H9 (cell line): ENCODE results near the gene NAE1. TPM values are rescaled to one million over a fixed set of nuclear protein-coding genes. Genes with fewer than 3 reads are reported as not detected.

ENCODE experiments used
- DNase-seq: peaks from one replicate; pipeline ENCODE4 v3.0.0-alpha.2; 2017
- H2AFZ ChIP-seq: one replicate; pipeline ENCODE4 v1.6.1; 2013; ENCODE audit warnings: mild to moderate bottlenecking, low read length, control low read depth, moderate library complexity
- H2AK5ac ChIP-seq: 2 replicates; pipeline ENCODE4 v1.6.1; 2013; ENCODE audit warnings: low read length, control low read depth, mixed read lengths; ENCODE audit not compliant: insufficient read length
- H2BK120ac ChIP-seq: one replicate; pipeline ENCODE4 v1.6.1; 2013; ENCODE audit warnings: low read depth, mild to moderate bottlenecking, low read length, control low read depth, inconsistent platforms; ENCODE audit not compliant: poor library complexity, severe bottlenecking
- H2BK12ac ChIP-seq: 2 replicates; pipeline ENCODE4 v1.6.1; 2013; ENCODE audit warnings: low read length, control low read depth, mixed read lengths, low read depth; ENCODE audit not compliant: insufficient read length
- H2BK15ac ChIP-seq: 2 replicates; pipeline ENCODE4 v1.6.1; 2013; ENCODE audit warnings: low read depth, low read length, control low read depth
- H2BK20ac ChIP-seq: one replicate; pipeline ENCODE4 v1.6.1; 2013; ENCODE audit warnings: low read depth, mild to moderate bottlenecking, low read length, control low read depth, inconsistent platforms; ENCODE audit not compliant: poor library complexity, severe bottlenecking
- H2BK5ac ChIP-seq: 2 replicates; pipeline ENCODE4 v1.6.1; 2013; ENCODE audit warnings: low read length, control low read depth, mixed read lengths; ENCODE audit not compliant: insufficient read length
- H3K14ac ChIP-seq: 2 replicates; pipeline ENCODE4 v1.6.1; 2013; ENCODE audit warnings: low read length, control low read depth; ENCODE audit not compliant: insufficient read depth
- H3K18ac ChIP-seq: 2 replicates; pipeline ENCODE4 v1.6.1; 2013; ENCODE audit warnings: low read depth, mild to moderate bottlenecking, mixed read lengths, low read length, control low read depth; ENCODE audit not compliant: insufficient read length
- H3K23ac ChIP-seq: 2 replicates; pipeline ENCODE4 v1.6.1; 2013; ENCODE audit warnings: low read length, control low read depth, mixed read lengths, low read depth; ENCODE audit not compliant: insufficient read length
- H3K23me2 ChIP-seq: 2 replicates; pipeline ENCODE4 v1.6.1; 2013; ENCODE audit warnings: low read depth, mild to moderate bottlenecking, mixed read lengths, low read length, control low read depth; ENCODE audit not compliant: insufficient read length, poor library complexity, severe bottlenecking
- H3K27ac ChIP-seq: 2 replicates; pipeline ENCODE4 v1.5.1; 2013; ENCODE audit warnings: low read length, control low read depth, mixed read lengths, low read depth; ENCODE audit not compliant: insufficient read length
- H3K27me3 ChIP-seq: 2 replicates; pipeline ENCODE4 v1.6.1; 2013; ENCODE audit warnings: low read length, control low read depth, inconsistent platforms; ENCODE audit not compliant: insufficient read depth
- H3K4ac ChIP-seq: 2 replicates; pipeline ENCODE4 v1.6.1; 2013; ENCODE audit warnings: low read depth, mild to moderate bottlenecking, control low read depth, inconsistent platforms, low read length, moderate library complexity
- H3K4me1 ChIP-seq: 2 replicates; pipeline ENCODE4 v1.6.1; 2013; ENCODE audit warnings: low read length, control low read depth, inconsistent platforms; ENCODE audit not compliant: insufficient read depth
- H3K4me2 ChIP-seq: 2 replicates; pipeline ENCODE4 v1.6.1; 2013; ENCODE audit warnings: low read length, control low read depth, mixed read lengths; ENCODE audit not compliant: insufficient read length, insufficient read depth
- H3K56ac ChIP-seq: 2 replicates; pipeline ENCODE4 v1.6.1; 2013; ENCODE audit warnings: low read depth, mild to moderate bottlenecking, mixed read lengths, low read length, control low read depth; ENCODE audit not compliant: insufficient read length
- H3K79me1 ChIP-seq: 2 replicates; pipeline ENCODE4 v1.6.1; 2013; ENCODE audit warnings: low read depth, mild to moderate bottlenecking, moderate library complexity, low read length, control low read depth, inconsistent platforms; ENCODE audit not compliant: insufficient read depth, poor library complexity, severe bottlenecking
- H3K79me2 ChIP-seq: 2 replicates; pipeline ENCODE4 v1.6.1; 2013; ENCODE audit warnings: low read length, control low read depth, inconsistent platforms; ENCODE audit not compliant: insufficient read depth
- H3K9ac ChIP-seq: 2 replicates; pipeline ENCODE4 v1.6.1; 2013; ENCODE audit warnings: low read length, control low read depth, mixed read lengths; ENCODE audit not compliant: insufficient read length; ENCODE audit errors: extremely low read depth
- H3K9me3 ChIP-seq: one replicate; pipeline ENCODE4 v1.6.1; 2013; ENCODE audit warnings: low read depth, low read length, inconsistent platforms; ENCODE audit not compliant: control insufficient read depth
- H3T11ph ChIP-seq: one replicate; pipeline ENCODE4 v1.6.1; 2013; ENCODE audit warnings: mild to moderate bottlenecking, low read length, control low read depth, inconsistent platforms
- H4K20me1 ChIP-seq: one replicate; pipeline ENCODE4 v1.6.1; 2013; ENCODE audit not compliant: control insufficient read depth, insufficient read length, insufficient read depth
- H4K5ac ChIP-seq: 2 replicates; pipeline ENCODE4 v1.6.1; 2013; ENCODE audit warnings: low read depth, mild to moderate bottlenecking, mixed read lengths, low read length, control low read depth; ENCODE audit not compliant: insufficient read length
- H4K8ac ChIP-seq: replicated peaks from 2 replicates; pipeline ENCODE4 v1.6.1; 2013; ENCODE audit warnings: low read length, control low read depth, mixed read lengths, low read depth; ENCODE audit not compliant: insufficient read length
- H4K91ac ChIP-seq: 2 replicates; pipeline ENCODE4 v1.6.1; 2013; ENCODE audit warnings: low read depth, mild to moderate bottlenecking, moderate library complexity, mixed read lengths, low read length, control low read depth; ENCODE audit not compliant: insufficient read length
- H3K27ac Mint-ChIP-seq, 3 experiments: 2 replicates in 2 of 3; 3 replicates in 1 of 3; pipeline ENCODE4 v1.8.0; 2020 to 2021; ENCODE audit warnings: mixed read lengths in 3 of 3, mild to moderate bottlenecking in 1 of 3, moderate library complexity in 1 of 3
- H3K27me3 Mint-ChIP-seq: 2 replicates; pipeline ENCODE4 v1.8.0; 2021; ENCODE audit warnings: low read depth, mild to moderate bottlenecking, moderate library complexity, mixed read lengths
- H3K36me3 Mint-ChIP-seq, 3 experiments: 2 replicates in 2 of 3; 3 replicates in 1 of 3; pipeline ENCODE4 v1.8.0; 2020 to 2021; ENCODE audit warnings: low read depth in 3 of 3, mixed read lengths in 3 of 3; ENCODE audit not compliant: insufficient read depth in 1 of 3
- H3K4me1 Mint-ChIP-seq, 2 experiments: 2 replicates each; pipeline ENCODE4 v1.8.0; 2020; ENCODE audit warnings: mixed read lengths in 2 of 2
- H3K4me3 Mint-ChIP-seq, 2 experiments: 2 replicates in 1 of 2; 3 replicates in 1 of 2; pipeline ENCODE4 v1.8.0; 2020 to 2021; ENCODE audit warnings: mild to moderate bottlenecking in 2 of 2, mixed read lengths in 2 of 2, moderate library complexity in 1 of 2
- H3K9me3 Mint-ChIP-seq, 2 experiments: 2 replicates in 1 of 2; 3 replicates in 1 of 2; pipeline ENCODE4 v1.8.0; 2020; ENCODE audit warnings: mild to moderate bottlenecking in 2 of 2, mixed read lengths in 2 of 2, moderate library complexity in 1 of 2
- WGBS: extraction: QIAGEN DNeasy Blood & Tissue Kit; methylation state at CpG from one replicate; pipeline ENCODE4 v1.1.7; 2013; ENCODE audit warnings: missing lambda C conversion rate, low lambda C conversion rate, mixed read lengths; ENCODE audit not compliant: insufficient read length; ENCODE audit errors: extremely low coverage; 5-methylcytosine and 5-hydroxymethylcytosine counted together
- total RNA-seq: library from RNA; stranded (reverse); gene quantifications from 2 replicates; pipeline ENCODE4 v1.2.1, GENCODE V29; 2021
- TF ChIP-seq, protein P1 (sequence below): fragments of 200-600 bp; sonication (generic); conservative IDR thresholded peaks from 3 replicates; pipeline ENCODE4 v1.8.0; 2021; ENCODE audit warnings: antibody characterized with exemption, mild to moderate bottlenecking

Gene NAE1
- total RNA-seq, 1 experiment from 2014 or later: 144 TPM

DNA sequence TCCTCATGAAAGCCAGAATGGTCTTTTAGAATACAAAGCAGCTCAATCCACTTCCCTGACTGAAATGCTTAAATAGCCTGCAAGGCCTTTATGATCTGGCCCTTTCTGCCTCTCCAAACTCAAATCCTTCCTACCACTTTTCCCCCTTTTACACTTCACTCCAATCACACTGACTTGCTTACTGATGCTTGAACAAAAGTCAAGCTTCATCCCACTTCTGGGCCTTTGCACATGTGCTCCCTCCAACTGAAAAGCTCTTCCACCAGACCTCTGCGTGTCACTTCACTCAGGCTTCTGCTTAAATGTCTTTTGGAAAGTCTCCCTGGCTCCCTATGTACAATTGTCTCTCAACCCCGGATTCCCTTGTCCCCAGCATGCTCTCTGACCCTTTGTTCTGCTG, 16.0 kb downstream of the NAE1 start:
- H2BK12ac ChIP-seq: no peak overlapping the region
- H3K4me1 ChIP-seq: no peaks in the 10 kb centered on the region
- no peaks in the 10 kb centered on the region for H4K20me1 ChIP-seq
- no peak overlapping the region for H2BK15ac ChIP-seq
- Mint-ChIP-seq H3K27ac (no peak overlapping the region), H3K36me3 (peaks cover 48 to 89% (median 87%) of the 10 kb centered on the region in 3 experiments; a peak in 6 of 7 replicates), H3K9me3 (no peaks in the 10 kb centered on the region), H3K4me3 (no peak overlapping the region), H3K27me3 (no peaks in the 10 kb centered on the region), H3K4me1 (no peaks in the 10 kb centered on the region)
- H3K23ac ChIP-seq: no peak overlapping the region
- no peak overlapping the region for H3K14ac ChIP-seq
- H3K27ac ChIP-seq: no peak overlapping the region
- no peak overlapping the region for H4K5ac ChIP-seq
- H3K27me3 ChIP-seq: no peaks in the 10 kb centered on the region
- no peak overlapping the region for H2BK120ac ChIP-seq
- H2BK20ac ChIP-seq: no peak overlapping the region
- H3K4me2 ChIP-seq: no peak overlapping the region
- H3K79me1 ChIP-seq: no peaks in the 10 kb centered on the region
- WGBS: no CpG with 5 or more reads among the region's 2 CpGs
- DNase-seq: no peak
- H2BK5ac ChIP-seq: no peak overlapping the region
- TF ChIP-seq, protein P1, sequence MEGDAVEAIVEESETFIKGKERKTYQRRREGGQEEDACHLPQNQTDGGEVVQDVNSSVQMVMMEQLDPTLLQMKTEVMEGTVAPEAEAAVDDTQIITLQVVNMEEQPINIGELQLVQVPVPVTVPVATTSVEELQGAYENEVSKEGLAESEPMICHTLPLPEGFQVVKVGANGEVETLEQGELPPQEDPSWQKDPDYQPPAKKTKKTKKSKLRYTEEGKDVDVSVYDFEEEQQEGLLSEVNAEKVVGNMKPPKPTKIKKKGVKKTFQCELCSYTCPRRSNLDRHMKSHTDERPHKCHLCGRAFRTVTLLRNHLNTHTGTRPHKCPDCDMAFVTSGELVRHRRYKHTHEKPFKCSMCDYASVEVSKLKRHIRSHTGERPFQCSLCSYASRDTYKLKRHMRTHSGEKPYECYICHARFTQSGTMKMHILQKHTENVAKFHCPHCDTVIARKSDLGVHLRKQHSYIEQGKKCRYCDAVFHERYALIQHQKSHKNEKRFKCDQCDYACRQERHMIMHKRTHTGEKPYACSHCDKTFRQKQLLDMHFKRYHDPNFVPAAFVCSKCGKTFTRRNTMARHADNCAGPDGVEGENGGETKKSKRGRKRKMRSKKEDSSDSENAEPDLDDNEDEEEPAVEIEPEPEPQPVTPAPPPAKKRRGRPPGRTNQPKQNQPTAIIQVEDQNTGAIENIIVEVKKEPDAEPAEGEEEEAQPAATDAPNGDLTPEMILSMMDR: no peak
- H3K23me2 ChIP-seq: no peaks in the 10 kb centered on the region
- no peaks in the 10 kb centered on the region for H3K9me3 ChIP-seq
- no peak overlapping the region for H3T11ph ChIP-seq
- no peak overlapping the region for H4K8ac ChIP-seq
- no peak overlapping the region for H3K18ac ChIP-seq
- H2AFZ ChIP-seq: no peak overlapping the region
- H3K56ac ChIP-seq: no peak overlapping the region
- H3K9ac ChIP-seq: no peak overlapping the region
- no peak overlapping the region for H4K91ac ChIP-seq
- H2AK5ac ChIP-seq: no peak overlapping the region
- H3K4ac ChIP-seq: no peak overlapping the region
- no peaks in the 10 kb centered on the region for H3K79me2 ChIP-seq
